HepG2 (cell line): ENCODE results near the gene EPHB4. TPM values are rescaled to one million over a fixed set of nuclear protein-coding genes. Genes with fewer than 3 reads are reported as not detected.
"Not testable (repeated sequence)": the region's sequence is repeated elsewhere in the genome, so short reads cannot be mapped to it uniquely, and the experiment has no call there.

Experiments
- ATAC-seq: fragments of 200-7000 bp; cut with Tn5 transposase; 3 replicates; pipeline ENCODE4 v1.9.1; 2020; ENCODE audit warnings: mild to moderate bottlenecking, moderate library complexity
- BruUV-seq: library from RNA; stranded (reverse); fragments of 400-500 nt; replicated peaks from 2 replicates; lab custom pipeline; 2021; lab: Mats Ljungman, UMichigan
- CTCF ChIA-PET: fragments of 300-600 bp; formaldehyde crosslinking; extraction: SDS; loops from one replicate; lab custom pipeline; 2021; ENCODE audit warnings: low total read pairs, inconsistent platforms, low intra/inter-chr PET ratio; lab: Yijun Ruan, JAX
- POLR2A ChIA-PET: fragments of 350-600 bp; sonication (Branson Sonifier 250); formaldehyde crosslinking; loops from one replicate; lab custom pipeline; 2020; ENCODE audit warnings: antibody characterized with exemption, inconsistent platforms; lab: Yijun Ruan, JAX
- DNase-seq: peaks from one replicate; pipeline ENCODE4 v3.0.0-alpha.2; 2015; ENCODE audit warnings: low spot score
- FAIRE-seq: peaks from 3 replicates; lab custom pipeline; 2011; peaks lifted over from hg19 to GRCh38; lab: Jason Lieb, UNC
- H2AFZ ChIP-seq: one replicate; pipeline ENCODE4 v1.6.1; 2011; ENCODE audit warnings: low read length, inconsistent platforms
- H3K27ac ChIP-seq: fragments of 300-600 bp; 3 replicates; pipeline ENCODE4 v1.8.0; 2011; ENCODE audit warnings: mixed run types, mild to moderate bottlenecking, mixed read lengths, low read length, inconsistent platforms; ENCODE audit not compliant: insufficient read depth; ENCODE audit errors: extremely low read length
- H3K27me3 ChIP-seq, 2 experiments: fragments of 200-600 bp in 1 of 2; 2 replicates in 1 of 2; 3 replicates in 1 of 2; pipeline versions ENCODE4 v1.6.0 to v1.8.0; 2011; ENCODE audit warnings: low read length in 2 of 2, mild to moderate bottlenecking in 2 of 2, moderate library complexity in 2 of 2, inconsistent platforms in 1 of 2; ENCODE audit not compliant: insufficient read depth in 2 of 2, control insufficient read depth in 1 of 2
- H3K36me3 ChIP-seq, 2 experiments: fragments of 200-600 bp in 1 of 2; replicated peaks in 1 of 2; 2 replicates in 1 of 2; 3 replicates in 1 of 2; pipeline versions ENCODE4 v1.5.1 to v1.8.0; 2011; ENCODE audit warnings: low read length in 2 of 2, inconsistent platforms in 1 of 2; ENCODE audit not compliant: insufficient read depth in 2 of 2, control insufficient read depth in 1 of 2
- H3K4me1 ChIP-seq: 2 replicates; pipeline ENCODE4 v1.5.1; 2012; ENCODE audit warnings: low read length, inconsistent platforms; ENCODE audit not compliant: insufficient read depth
- H3K4me2 ChIP-seq: 2 replicates; pipeline ENCODE4 v1.6.0; 2011; ENCODE audit warnings: low read depth, low read length, inconsistent platforms
- H3K4me3 ChIP-seq, 3 experiments: fragments of 200-600 bp in 1 of 3; sonication (generic), shearing (Covaris generic) in 1 of 3; replicated peaks in 1 of 3; 2 replicates each; pipeline ENCODE4 v1.5.1; 2011 to 2016; ENCODE audit warnings: low read length in 3 of 3, inconsistent platforms in 2 of 3, low read depth in 2 of 3, mild to moderate bottlenecking in 2 of 3, control low read depth in 1 of 3, mixed read lengths in 1 of 3; ENCODE audit not compliant: insufficient read depth in 1 of 3
- H3K79me2 ChIP-seq: one replicate; pipeline ENCODE4 v1.6.1; 2011; ENCODE audit warnings: low read length, inconsistent platforms; ENCODE audit not compliant: insufficient read depth
- H3K9ac ChIP-seq: 2 replicates; pipeline ENCODE4 v1.6.0; 2011; ENCODE audit warnings: mild to moderate bottlenecking, low read depth, low read length, inconsistent platforms; ENCODE audit not compliant: insufficient read depth
- H3K9me3 ChIP-seq: 2 replicates; pipeline ENCODE4 v1.5.1; 2012; ENCODE audit warnings: mild to moderate bottlenecking, low read length
- H4K20me1 ChIP-seq: 2 replicates; pipeline ENCODE4 v1.6.0; 2011; ENCODE audit warnings: inconsistent platforms, mild to moderate bottlenecking, low read length, moderate library complexity; ENCODE audit not compliant: insufficient read depth
- CREB3 ChIP-seq: sonication (generic); formaldehyde crosslinking; IDR thresholded peaks from 2 replicates; pipeline ENCODE4 v1.5.0; 2020; ENCODE audit warnings: missing genetic modification reagents
- RERE ChIP-seq: IDR thresholded peaks from 2 replicates; pipeline ENCODE4 v1.6.1; 2016; ENCODE audit warnings: low read depth, missing genetic modification reagents, missing compliant biosample characterization
- STAT5B ChIP-seq: sonication (generic); formaldehyde crosslinking; IDR thresholded peaks from 2 replicates; pipeline ENCODE4 v1.4.0; 2020; ENCODE audit warnings: missing genetic modification reagents
- ZBTB38 ChIP-seq: sonication (generic); formaldehyde crosslinking; IDR thresholded peaks from 2 replicates; pipeline ENCODE4 v1.5.1; 2020; ENCODE audit warnings: mild to moderate bottlenecking, missing genetic modification reagents
- WGBS: methylation state at CpG from one replicate; pipeline ENCODE4 v1.1.6; 2017; ENCODE audit warnings: low lambda C conversion rate; 5-methylcytosine and 5-hydroxymethylcytosine counted together
- in situ Hi-C: cut with HindIII; loops from 2 replicates; pipeline ENCODE4 v1.10.0; 2017; ENCODE audit warnings: low pct_unique_long_range_greater_than_20kb; ENCODE audit not compliant: extremely low pct_ligation_motif_present
- intact Hi-C: fragments of 100-400 bp; cut with micrococcal nuclease; formaldehyde crosslinking; loops from one replicate; pipeline ENCODE4 v1.10.0; 2022; ENCODE audit not compliant: unreplicated experiment
- polyA plus RNA-seq, 8 experiments: library from polyadenylated mRNA; depleted of rRNA in 3 of 8; stranded (reverse) in 7 of 8; unstranded in 1 of 8; fragments of >200 nt; fragmentation: Illumina TruSeq in 4 of 8; extraction: Trizol in 4 of 8; gene quantifications; 2 replicates each; pipeline versions ENCODE4 v1.2.1 to v1.2.3, GENCODE V29; 2011 to 2016; ENCODE audit warnings: low read depth in 4 of 8, missing spikeins in 1 of 8, mixed read lengths in 1 of 8; ENCODE audit not compliant: insufficient read depth in 1 of 8
- total RNA-seq, 5 experiments: library from RNA; depleted of rRNA; stranded (reverse); fragments of >200 nt; fragmentation: Illumina TruSeq; extraction: Trizol; gene quantifications; 2 replicates each; pipeline ENCODE4 v1.2.3, GENCODE V29; 2016; ENCODE audit warnings: low read depth in 1 of 5

Gene EPHB4
- total and polyA plus RNA-seq, 2 of the 13 experiments (the other 11 are each of a cell fraction or from before 2014, with no cell fraction given): 61.4 to 69.6 TPM

GRCh38 chr7:100855515-100855914 is 28.2 kb upstream of the EPHB4 start:
- Histone ChIP-seq H3K9ac (no peak overlapping the region), H3K79me2 (no peaks in the 10 kb centered on the region), H4K20me1 (no peaks in the 10 kb centered on the region), H3K4me1 (peaks cover 23% of the 10 kb centered on the region), H3K27ac (no peak overlapping the region), H2AFZ (no peak overlapping the region), H3K9me3 (no peaks in the 10 kb centered on the region), H3K4me2 (no peak overlapping the region), H3K27me3 (no peaks in the 10 kb centered on the region; a peak in 1 of 5 replicates), H3K36me3 (peaks cover 2 to 4% of the 10 kb centered on the region in 2 experiments; a peak in 2 of 5 replicates), H3K4me3 (no peak overlapping the region)
- no TSS peak for BruUV-seq
- TF ChIP-seq STAT5B (no peak), RERE (CRISPR knock-in tag) (no peak), ZBTB38 (CRISPR knock-in tag) (no peak), CREB3 (no peak)
- ChIA-PET POLR2A (interaction anchor here (1.3 kb wide), 1 partner anchor 16 kb away, joined by 3 read pairs; no protein-coding TSS in a partner anchor), CTCF (no interaction called here)
- intact Hi-C loops (no loop called here), in situ Hi-C loops (loop anchor here (10.0 kb wide), 2 partner anchors 61 to 151 kb away; partner anchors contain the start of gene POP7)
- DNase-seq: no peak
- 96% methylated on average over 6 of the region's 10 CpGs for WGBS
- FAIRE-seq: no peak
- no peak for ATAC-seq

- CTCF ChIA-PET, ATAC-seq, FAIRE-seq, H3K9me3 ChIP-seq, H3K27ac ChIP-seq, H3K36me3 ChIP-seq, H4K20me1 ChIP-seq, H3K79me2 ChIP-seq, H3K27me3 ChIP-seq, H3K9ac ChIP-seq, BruUV-seq, H3K4me2 ChIP-seq, POLR2A ChIA-PET, intact Hi-C loops, H2AFZ ChIP-seq, DNase-seq, H3K4me3 ChIP-seq: not testable (repeated sequence)
- H3K4me1 ChIP-seq: peaks cover 23% of the 10 kb centered on the region
- in situ Hi-C loops: loop anchor here (10.0 kb wide), 2 partner anchors 60 to 150 kb away; partner anchors contain the start of gene POP7
- WGBS: 96% methylated on average over 7 of the region's 9 CpGs
Measured at GRCh38 chr7:100854899-100855298, 27.6 kb upstream of the EPHB4 start.
